NCI-H69 (cell line): Measurements from ENCODE around the gene FGF14.
A peak's percentile ranks its signal among the peaks of the same experiment; 100 is the strongest.

ENCODE experiments used
- DNase-seq: peaks from one replicate; lab custom pipeline; 2025; lab: John Stamatoyannopoulos, UW

FGF14 gene

DNA sequence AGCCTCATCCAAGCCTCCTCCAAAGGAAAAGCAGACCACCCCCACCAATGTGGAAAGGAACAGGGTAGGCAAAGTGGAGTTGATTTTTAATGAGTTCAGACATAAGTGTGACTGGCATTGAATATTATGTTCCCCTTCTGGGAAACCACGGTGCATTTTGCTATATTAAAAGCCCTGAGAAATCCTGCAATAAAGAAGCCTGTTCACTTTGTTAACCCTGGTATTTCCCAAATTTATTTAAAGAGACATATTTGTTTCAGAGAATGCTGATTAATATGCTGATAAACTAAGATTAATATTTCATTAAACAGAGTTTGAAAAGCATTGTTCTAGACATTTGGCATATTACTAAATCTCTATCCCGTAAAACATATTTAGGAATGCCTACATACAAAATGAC is 151.4 kb downstream of the FGF14 start:
- DNase-seq = no peak

DNA sequence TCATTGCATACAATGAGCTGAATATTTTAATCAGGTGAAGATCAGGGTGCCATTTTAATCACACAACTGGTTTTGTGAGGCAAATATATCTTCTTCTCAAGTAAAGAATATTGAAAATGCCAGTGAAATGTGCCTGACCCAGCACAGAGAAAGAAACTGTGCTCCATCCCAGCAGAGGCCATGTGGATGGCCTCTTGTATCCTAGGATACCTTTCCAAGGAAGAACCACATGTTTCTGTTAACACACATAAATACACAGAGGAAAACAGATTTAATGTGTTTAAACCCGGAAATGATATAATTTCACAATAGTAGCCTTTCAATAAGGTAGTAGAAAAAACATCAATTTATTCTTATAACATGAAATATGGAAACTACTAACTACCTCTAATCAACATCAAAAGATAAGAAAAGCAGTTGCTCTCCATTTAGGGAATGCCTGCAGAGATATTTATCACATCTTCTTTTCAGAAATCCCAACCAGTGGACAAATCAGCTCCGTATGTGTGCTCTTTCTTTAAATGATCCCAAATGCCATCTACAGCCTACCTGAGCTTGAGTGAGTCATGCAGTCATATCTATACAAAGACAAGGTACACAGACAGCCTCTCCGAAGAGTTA is 157.1 kb downstream of the FGF14 start:
- DNase-seq = peak; percentile 18

DNA sequence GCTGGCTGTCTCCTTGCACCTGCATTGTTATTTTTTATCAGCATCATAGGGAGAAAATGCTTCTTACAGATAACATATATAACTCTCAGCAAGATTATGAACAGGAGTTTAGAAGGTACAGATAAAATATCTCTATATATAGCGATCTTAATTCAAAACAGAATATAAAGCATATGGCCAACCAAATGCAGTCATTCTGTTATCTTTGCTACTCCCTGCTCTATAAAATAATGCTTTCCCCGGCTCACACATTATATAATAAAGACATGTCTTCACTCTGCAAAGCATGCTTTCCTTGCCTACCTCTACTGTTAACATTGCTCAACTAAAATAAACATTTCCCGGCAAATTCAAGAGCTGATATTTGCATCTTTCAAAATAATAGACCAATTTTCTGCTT is 161.7 kb downstream of the FGF14 start:
- DNase-seq = no peak

DNA sequence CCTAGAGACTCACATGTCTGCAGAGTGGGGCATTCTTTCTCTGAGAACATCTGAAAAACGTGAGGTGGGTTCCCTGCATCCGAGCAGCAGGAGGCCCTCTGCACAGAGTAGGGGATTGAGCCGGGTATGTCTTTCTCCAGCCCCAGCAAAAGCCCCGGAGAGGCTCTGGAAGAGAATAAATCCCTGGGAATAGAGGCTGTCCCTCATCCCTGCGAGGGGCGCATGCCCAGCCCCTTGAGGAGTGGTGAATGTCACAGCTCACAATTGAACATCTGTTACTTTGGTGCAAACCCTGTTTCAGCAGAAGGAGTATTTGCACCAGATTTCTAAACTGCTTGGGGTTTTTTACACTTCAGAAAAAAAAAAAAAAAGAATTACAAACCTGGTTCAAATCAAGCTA is 164.6 kb downstream of the FGF14 start:
- peak; percentile 89 for DNase-seq

DNA sequence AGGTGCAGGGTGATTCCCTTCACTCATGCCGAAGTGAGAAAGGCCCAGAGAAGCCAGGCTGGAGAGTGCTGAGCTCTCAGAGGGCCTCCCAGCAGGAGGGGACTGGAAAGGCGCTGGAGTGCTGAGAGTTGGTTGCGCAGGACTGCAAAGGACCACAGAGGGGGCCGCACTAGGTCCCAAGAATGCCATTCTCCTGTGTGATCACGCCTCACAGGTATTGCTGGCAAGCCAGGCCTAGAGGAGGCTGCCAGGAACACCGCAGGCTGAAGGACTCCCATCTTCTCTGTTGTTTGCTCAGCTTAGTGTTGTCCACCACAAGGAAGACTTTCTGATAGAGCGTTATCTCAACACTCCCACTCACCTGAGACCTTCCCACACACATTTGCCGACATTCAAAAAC is 165.0 kb downstream of the FGF14 start:
- DNase-seq = peak; percentile 67

DNA sequence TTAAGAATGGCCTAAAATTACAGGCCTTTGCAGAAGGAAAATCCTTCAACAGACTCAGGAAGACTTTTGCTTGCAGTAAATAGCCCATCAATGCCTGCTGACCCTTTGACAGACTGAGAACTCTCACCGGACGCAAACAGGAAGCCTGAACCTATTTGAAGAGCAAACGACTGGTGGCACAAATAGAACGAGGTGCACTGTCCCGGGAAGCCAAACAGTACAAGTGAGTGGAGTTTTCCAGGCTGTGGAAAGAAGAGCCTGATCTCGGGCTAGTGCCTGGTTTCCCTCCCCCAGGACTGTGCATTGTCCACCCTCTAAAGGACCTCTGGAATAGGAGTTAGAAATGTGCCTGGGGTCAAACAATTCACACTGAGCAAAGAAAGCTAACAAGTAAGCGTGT is 165.5 kb downstream of the FGF14 start:
- peak; percentile 57 for DNase-seq

DNA sequence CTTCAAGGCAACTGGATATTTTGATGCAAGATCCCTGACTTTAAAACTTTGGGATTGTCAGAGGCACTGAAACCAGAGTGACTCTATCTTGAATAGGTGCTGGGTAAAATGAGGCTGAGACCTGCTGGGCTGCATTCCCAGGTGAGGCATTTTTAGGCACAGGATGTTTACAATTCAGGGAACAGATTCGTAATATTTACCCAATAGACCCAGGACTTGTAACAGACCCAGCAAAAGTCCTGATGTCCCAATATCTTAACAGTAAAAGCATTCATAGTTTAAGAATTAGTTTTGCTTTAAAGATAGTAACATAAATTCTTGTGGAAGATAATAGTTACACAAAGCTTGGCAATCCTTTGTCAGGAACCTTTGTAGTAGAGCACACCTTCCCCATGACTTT is 166.2 kb downstream of the FGF14 start:
- DNase-seq = no peak

DNA sequence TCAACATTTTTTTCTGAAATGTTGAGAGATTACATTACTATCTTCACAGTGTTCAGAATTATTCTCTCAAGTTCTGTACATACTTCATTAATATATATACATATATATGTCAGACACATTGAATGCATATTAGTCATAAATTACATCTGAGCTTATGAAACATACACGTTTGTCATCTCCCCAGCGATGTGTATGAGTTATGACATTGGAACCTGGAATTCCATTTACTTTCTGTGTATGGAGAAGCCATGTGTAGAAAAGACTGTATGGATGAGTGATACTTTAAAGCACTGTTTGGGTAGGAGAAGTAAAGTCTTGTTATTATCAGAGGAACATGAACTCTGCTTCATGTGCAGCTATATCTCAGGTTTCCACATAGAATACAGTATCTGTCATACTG is 167.2 kb downstream of the FGF14 start:
- DNase-seq = no peak

DNA sequence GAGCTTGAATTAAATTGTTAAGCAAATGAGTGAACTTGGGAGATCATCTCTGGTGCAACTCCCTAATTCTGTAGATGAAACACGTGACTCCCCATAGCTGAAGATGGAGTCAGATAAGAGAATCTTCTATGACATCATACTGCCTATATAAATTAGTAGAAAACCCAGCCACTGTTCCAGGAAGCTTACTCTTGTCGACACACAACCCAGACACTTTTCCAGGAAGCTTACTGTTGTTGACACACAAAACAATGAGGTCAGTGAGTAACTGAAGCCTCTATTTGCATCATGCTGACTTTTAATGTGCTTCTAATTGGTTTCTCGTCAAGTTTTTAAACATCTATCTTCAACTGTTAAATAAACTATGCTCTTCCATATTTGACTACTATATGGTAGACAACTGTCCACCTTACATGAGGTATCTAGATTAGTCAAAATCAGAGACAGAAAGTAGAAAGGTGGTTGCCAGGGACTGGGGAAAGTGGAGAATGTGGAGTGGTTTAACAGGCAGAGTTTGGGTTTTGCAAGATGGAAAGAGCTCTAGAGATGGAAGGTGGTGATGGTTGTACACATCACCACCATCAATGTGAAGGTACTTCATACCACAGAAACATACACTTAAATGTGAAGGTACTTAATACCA is 168.2 kb downstream of the FGF14 start:
- peak; percentile 82 for DNase-seq

DNA sequence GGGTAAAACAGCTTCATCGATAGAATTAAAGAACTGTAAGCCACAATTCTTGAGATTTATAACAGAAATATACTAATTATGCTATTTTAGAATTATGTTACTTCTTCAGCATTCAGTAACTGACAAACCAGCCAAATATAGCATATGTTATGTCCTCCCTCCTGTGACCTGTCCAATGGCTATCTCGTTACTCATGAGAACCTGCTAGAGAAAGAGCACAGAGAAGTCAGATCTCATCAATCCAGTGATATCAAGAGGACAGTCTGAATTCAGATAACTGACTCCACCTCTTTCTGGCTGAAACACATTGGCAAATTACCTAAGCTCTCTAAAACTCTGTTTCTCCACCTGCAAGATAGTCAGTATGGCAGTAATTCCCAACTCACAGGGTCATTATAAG is 170.4 kb downstream of the FGF14 start:
- DNase-seq = peak; percentile 26

DNA sequence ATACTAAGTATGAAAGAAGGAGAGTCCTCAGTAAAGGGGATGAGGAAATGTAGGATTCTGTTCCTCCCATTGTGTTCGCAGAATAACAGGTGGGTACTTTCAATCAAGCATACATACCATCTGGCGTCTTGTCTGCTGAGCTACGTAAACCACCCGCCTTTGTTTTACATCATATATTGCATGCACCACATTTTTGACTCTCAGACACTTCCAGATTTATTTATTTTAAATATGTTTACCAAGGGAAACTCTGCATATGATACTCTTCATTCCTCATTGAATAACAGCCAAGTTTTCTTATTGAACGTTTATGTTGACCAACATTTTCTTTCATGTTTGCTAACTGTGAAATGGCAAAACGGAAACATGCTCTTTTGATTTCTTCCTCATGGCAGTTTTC is 174.1 kb downstream of the FGF14 start:
- peak; percentile 96 for DNase-seq

DNA sequence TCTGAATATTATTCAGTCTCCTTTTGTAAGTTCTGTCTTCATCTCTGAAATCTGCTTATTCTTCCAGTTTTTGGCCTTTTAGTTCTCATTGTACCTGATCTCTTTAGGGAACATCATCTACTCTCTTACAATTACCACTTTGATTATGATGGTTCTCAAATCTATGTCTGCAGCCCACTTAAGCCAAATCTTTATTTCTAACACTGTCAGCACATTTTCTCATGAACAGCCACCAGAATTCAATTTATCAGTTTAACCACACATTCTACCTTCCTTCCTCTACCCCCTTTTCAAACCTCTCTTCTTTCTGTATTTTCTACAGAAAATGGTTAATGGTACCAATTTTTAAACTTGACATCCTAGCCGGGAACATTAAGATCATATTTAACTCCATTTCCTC is 175.3 kb downstream of the FGF14 start:
- DNase-seq = no peak

DNA sequence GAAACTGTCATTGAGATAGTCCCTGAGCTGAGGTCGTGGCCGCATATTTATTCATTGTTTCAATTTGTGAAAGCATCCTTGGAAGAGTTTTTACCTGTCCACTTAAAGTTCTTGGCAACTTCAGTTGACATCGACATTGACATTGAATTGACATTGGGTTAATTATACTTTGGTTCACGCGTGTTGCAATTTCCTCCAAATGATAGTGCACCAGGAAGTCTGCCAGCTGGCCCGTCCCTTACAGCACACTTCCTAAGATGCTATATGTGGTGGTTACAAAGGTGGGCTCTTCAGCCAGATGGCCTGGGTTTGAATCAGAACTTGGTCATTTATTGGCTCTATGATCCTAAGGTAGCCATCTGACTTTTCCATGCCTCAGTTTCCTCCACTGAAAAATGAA is 176.0 kb downstream of the FGF14 start:
- peak; percentile 54 for DNase-seq

DNA sequence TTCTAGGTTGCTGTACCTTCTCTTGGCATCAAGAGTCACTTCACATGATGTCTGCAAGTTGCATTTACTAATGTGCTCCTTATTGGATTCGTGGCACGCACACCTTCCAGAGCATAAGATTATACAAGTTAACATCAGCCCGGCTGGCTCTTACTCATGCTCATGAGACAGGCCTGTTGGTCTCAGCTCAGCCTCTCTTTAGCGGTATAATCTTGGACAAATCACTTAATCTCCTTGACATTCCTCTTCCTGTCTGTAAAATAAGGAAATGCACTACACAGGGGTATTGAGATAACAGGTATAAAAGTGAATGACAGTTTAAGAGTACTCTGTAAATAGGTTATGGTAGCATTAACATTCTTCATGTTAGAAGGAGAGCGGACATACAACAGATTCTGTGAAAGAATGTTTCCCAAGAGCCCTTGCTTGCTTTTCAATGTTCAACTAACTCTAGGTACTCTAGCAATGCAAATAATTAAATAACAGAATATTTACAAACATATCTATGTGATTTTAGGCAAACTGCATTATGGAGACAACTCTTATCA is 181.1 kb downstream of the FGF14 start:
- DNase-seq = peak; percentile 32

DNA sequence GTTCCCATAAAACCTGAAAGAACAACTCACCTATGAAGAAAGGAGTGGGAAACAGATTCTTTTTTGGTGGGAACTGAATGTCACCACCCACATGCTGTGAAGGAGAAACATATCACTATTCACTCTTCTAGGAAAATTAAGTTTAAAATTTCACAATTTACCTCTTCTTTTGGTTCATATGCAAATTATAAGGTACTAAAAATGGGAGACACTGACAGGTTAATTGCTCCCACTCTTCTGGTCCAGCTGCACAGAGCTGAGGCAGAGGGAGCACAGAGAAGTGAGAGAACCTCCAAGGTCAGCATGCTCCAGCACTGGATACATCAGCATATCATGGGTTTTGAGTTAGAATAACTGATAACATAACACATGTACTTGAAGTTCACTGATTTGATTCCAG is 186.9 kb downstream of the FGF14 start:
- DNase-seq = peak; percentile 47

DNA sequence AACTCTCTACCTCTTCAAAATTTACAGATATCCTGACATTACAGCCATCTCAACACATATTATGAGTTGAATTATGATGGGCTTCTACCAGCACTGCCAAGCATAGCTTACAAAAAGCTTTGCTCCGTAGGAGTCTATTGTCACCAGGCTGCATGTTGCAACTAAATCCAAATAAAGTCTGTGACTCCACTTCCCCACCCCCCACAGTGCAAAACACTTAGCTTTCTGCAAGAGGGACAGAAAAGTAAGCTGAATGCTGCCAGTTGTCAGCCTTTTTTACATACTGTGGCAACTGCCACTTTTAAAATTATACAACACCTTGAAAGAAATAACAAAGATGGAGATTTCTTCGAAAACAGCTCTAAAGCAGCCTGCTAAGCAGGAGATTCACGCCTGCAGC is 189.1 kb downstream of the FGF14 start:
- DNase-seq = peak; percentile 94

DNA sequence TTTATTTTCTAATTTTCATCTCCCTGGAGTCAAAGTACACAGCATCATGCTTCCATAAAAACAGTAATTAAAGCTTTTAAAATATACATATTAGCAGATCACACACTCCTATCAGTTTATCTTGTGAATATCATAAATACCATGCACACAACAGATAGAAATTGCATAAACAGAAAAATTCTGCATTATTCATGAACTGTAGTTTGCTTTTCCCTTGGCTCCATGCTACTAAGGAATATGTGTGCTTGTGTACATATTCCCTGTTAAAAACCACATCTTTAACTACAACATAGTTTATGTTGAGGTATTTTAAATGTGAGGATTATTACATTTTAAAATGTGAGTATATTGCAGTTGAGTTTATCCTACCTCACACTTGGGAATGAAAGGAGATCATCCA is 193.5 kb downstream of the FGF14 start:
- no peak for DNase-seq

DNA sequence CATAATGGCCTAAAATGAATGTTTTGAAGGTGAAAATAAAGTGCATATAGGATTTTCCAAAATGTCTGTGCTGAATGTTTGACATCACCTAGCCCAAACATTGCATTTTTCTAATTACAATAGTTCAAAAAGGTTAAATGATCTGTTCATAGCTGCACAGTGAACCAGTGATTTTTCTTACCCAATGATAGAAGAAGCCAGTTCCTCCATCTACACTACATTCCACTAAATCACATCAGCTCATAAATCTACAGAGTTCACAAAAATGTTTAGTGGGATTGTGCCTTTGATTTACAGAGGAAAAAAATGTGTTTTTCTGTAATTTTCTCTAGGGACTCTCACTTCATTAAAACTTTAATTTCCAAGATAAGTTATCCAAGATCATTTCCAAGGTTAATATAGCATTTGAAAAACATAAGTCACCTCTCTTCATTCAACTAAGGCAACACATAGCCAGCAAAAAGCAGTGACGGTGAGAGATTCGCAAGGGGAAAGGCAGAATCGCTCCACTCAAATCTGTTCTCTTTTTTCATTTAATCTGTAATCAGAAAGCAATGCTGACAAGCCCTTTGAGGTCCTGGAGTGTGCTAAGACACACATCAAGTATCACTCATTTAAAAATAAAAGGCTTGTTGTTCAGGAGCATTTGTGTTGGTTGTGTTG is 194.0 kb downstream of the FGF14 start:
- DNase-seq = no peak

DNA sequence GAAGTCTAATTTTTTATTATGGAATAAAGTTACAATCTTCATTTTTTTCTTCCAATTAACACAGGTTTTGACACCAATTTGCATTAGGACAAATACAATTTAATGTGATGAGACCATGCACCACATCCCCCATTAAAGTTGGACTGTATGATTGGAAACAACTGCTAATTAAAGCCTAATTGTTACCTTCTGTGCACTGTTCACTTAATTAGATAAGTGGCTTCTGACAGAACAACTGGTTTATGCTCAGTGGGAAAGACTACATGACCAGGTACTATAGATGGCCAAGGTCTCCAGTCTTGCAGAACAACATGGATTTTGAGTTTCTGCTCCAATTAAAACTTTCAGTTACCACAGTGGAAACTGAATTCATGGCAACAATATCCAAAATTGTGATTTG is 198.1 kb downstream of the FGF14 start:
- peak; percentile 96 for DNase-seq

DNA sequence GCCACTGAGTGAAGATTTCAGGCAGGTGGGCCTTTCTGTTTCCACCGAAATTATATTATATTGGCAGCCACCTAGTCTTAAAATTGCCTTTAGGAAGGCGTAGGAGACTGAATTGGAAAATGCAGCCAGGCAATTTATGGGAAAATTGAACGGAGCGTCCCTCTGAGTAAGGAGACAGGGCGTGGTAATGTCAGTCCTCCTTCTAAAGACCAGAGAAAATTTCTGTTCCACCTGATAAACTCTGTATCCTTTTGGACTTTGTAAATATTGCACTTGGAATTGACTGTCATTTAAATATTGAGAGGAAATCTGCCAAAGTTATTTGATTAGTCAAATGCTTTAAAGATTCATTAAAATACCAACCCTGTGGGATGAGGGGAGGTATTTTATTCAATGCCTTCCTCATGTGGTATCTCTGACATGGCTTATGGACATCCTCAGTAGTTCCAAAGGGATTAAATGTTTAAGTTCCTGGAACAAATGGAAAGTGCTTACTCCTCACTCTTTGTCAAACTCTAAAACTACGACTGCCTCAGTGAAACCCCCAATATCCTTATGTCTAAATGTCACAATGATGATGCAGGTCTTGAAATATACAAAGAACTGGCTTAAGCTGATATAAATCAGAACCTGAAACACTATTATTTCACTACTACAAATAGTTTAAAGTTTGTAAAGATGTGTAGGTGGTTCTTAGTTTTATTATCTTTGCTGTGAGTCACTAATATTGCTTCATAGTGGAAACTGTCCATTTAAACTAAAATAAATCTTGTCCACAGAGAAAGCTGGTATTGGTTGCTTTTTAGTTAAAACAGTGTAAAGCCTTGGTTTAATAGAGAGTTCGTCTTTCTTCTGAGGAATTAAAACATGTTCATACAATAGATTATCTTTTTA is 203.2 kb downstream of the FGF14 start:
- DNase-seq = peak; percentile 88

DNA sequence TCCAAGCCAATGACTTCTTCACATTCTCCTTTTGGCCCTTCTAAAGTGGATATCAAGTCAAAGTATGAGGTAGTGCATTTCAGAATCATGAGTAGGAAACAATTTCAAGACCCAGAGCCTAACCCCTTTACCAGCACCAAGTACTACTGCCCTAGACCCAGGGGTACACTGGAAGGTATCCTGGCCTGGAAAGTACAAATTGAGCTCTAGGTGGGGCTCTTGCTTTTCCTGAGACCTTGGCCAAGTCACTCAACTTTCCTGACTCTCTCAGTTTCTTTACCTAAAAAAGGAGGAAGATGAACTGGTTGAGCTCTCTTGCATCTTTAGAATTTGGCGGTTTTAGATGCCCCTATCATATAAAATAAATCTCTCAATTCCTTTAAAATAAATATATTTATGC is 204.7 kb downstream of the FGF14 start:
- peak; percentile 91 for DNase-seq
